A549 (cell line): ENCODE results near the gene AKR1C8.

Experiments
- CEBPB ChIP-seq, 2 experiments: fragments of >200 bp in 1 of 2; sonication (Bioruptor Twin) in 1 of 2; formaldehyde crosslinking in 1 of 2; IDR thresholded peaks; 2 replicates each; pipeline ENCODE4 v1.6.1; 2012 to 2016
- CTCF ChIP-seq: fragments of >200 bp; sonication (Bioruptor Twin); formaldehyde crosslinking; IDR thresholded peaks from 3 replicates; pipeline ENCODE4 v1.5.1; 2016
- JUN ChIP-seq, 2 experiments: fragments of >200 bp; sonication (Bioruptor Twin); formaldehyde crosslinking; IDR thresholded peaks; 2 replicates in 1 of 2; 3 replicates in 1 of 2; pipeline ENCODE4 v1.6.1; 2016 to 2017
- REST ChIP-seq: fragments of 200-600 bp; sonication (generic); IDR thresholded peaks from 2 replicates; pipeline ENCODE4 v1.6.1; 2016; ENCODE audit warnings: antibody characterized with exemption, mild to moderate bottlenecking, moderate library complexity

- TF ChIP-seq CTCF (no peak), CEBPB (IDR thresholded peaks at IDR 0.05) (no peak), JUN (IDR thresholded peaks at IDR 0.05) (no peak), REST (no peak)
These were observed 19.2 kb downstream of the AKR1C8 start for GRCh38 chr10:5165738-5166137.
